Psoas muscle (tissue), 8 donors: ENCODE data around the gene HABP4. TPM values are rescaled to one million over a fixed set of nuclear protein-coding genes. Genes with fewer than 3 reads are reported as not detected.
A peak's percentile ranks its signal among the peaks of the same experiment; 100 is the strongest.
"Not testable (repeated sequence)": the region's sequence is repeated elsewhere in the genome, so short reads cannot be mapped to it uniquely, and the experiment has no call there.

Source experiments
- ATAC-seq, 4 donors: fragments of 200-7000 bp; cut with Tn5 transposase; one replicate each; pipeline ENCODE4 v1.9.1; 2020; ENCODE audit warnings: moderate library complexity in 3 of 4, mild to moderate bottlenecking in 2 of 4
- DNase-seq, 2 donors: peaks; one replicate each; pipeline ENCODE4 v3.0.0-alpha.2; 2020
- H3K27ac ChIP-seq: fragments of 200-600 bp; one replicate; pipeline ENCODE4 v1.8.0; 2022
- H3K27me3 ChIP-seq, 3 donors: fragments of 200-600 bp in 1 of 3; one replicate each; pipeline versions ENCODE4 v1.6.1 to v1.8.0; 2013 to 2022; ENCODE audit warnings: low read length in 2 of 3, mild to moderate bottlenecking in 2 of 3, moderate library complexity in 1 of 3; ENCODE audit not compliant: insufficient read depth in 3 of 3
- H3K36me3 ChIP-seq, 2 donors: fragments of 200-600 bp in 1 of 2; one replicate each; pipeline versions ENCODE4 v1.6.1 to v1.8.0; 2013 to 2022; ENCODE audit warnings: low read depth in 1 of 2, mild to moderate bottlenecking in 1 of 2, moderate library complexity in 1 of 2; ENCODE audit not compliant: insufficient read depth in 1 of 2
- H3K4me1 ChIP-seq: fragments of 200-600 bp; one replicate; pipeline ENCODE4 v1.8.0; 2022
- H3K4me3 ChIP-seq: fragments of 200-600 bp; one replicate; pipeline ENCODE4 v1.8.0; 2022; ENCODE audit warnings: mild to moderate bottlenecking
- H3K9me3 ChIP-seq: fragments of 200-600 bp; one replicate; pipeline ENCODE4 v1.8.0; 2022
- WGBS, 3 donors: extraction: QIAGEN DNeasy Blood & Tissue Kit; methylation state at CpG; one replicate each; pipeline versions ENCODE4 v1.1.6 to v1.1.7; 2013; 5-methylcytosine and 5-hydroxymethylcytosine counted together
- intact Hi-C, 2 donors: fragments of 100-400 bp; cut with DNase I; formaldehyde crosslinking; loops; one replicate each; pipeline versions ENCODE4 v1.11.0 to v1.14.2; 2022
- polyA plus RNA-seq, 3 donors: library from polyadenylated mRNA; stranded (reverse); fragments of 200-250 nt; gene quantifications; one replicate each; pipeline ENCODE4 v1.2.3, GENCODE V29; 2013
- total RNA-seq, 4 donors: library from RNA; stranded (reverse); fragmentation: NEBNext Ultra II Directional in 2 of 4; extraction: Animal tissue kit (Norgen Biotek cat#: 25700) in 2 of 4; gene quantifications; one replicate each; pipeline versions ENCODE4 v1.2.1 to v1.2.4, GENCODE V29; 2021 to 2023
- TF ChIP-seq, protein P1 (sequence below): fragments of 200-600 bp; IDR thresholded peaks from one replicate; pipeline ENCODE4 v1.8.0; 2022; ENCODE audit warnings: antibody characterized with exemption
- donor health status: healthy with polysubstance abuse.
- donor health status: DM: no; HTN: no; CAD: no; lungs with moderate emphysema.
- donor health status: Bipolar disorder and iron deficiency.
- donor health status: healthy.
- donor health status: DM: yes; HTN: yes; CAD: no.
- donor health status: DM: no; HTN: no; CAD: no.
- donor health status: DM: no; HTN: no; CAD: no.
- donor health status: DM: yes; HTN: yes; CAD: no.

HABP4 gene
- total and polyA plus RNA-seq, 7 donors, result 6.4 to 14.4 (median 9.3) TPM

DNA sequence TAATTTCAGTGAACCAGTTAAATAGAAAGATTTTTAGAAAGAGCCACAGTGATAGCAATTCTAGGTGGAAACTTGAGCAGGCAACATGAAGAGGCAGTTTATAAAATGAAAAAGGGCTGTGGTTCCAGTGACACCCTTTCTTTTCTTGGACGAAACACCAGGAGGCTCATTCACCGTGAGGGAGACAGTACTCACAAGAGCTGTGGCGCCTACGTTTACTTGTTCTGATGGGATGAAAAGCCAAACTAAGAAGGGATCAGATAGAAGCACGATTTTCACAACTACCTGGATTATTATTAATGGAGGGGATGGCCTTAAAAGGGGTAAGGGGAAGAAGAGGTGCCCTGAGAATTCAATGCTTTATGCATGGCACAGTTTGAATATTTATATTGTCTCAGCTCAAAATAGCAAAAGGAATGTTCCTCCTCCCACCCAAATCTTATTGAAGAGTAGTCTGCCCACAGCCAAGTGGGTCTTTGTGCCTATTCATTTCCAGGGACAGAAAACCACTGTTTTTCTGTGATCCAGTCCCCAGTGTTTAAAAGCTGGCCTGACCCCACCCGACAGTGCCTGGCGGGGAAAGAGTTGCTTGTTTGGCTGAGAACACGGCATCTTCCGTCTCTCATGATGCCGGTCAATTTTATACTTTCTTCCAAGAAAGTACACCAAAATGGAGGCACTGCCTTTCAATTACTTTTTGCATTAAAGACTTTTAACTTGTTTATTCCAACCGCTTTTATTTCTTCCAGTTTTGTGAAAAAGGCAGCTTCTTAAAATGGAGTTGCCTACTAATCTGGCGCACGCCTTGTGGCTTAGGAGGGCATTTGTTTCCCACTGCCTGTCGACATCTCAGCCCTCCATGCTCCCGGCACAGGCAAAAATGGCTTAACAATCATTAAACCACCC is 51.9 kb downstream of the HABP4 start:
- no peaks in the 10 kb centered on the region for H3K27me3 ChIP-seq
- 89 to 93% (median 91%) methylated on average over 15 of the region's 15 CpGs for WGBS, 3 donors
- no peaks in the 10 kb centered on the region for H3K9me3 ChIP-seq
- H3K36me3 ChIP-seq, result no peaks in the 10 kb centered on the region
- no peak overlapping the region for H3K4me3 ChIP-seq
- DNase-seq (no peak), ATAC-seq (no peak)
- H3K4me1 ChIP-seq, result no peaks in the 10 kb centered on the region
- TF ChIP-seq, protein P1, sequence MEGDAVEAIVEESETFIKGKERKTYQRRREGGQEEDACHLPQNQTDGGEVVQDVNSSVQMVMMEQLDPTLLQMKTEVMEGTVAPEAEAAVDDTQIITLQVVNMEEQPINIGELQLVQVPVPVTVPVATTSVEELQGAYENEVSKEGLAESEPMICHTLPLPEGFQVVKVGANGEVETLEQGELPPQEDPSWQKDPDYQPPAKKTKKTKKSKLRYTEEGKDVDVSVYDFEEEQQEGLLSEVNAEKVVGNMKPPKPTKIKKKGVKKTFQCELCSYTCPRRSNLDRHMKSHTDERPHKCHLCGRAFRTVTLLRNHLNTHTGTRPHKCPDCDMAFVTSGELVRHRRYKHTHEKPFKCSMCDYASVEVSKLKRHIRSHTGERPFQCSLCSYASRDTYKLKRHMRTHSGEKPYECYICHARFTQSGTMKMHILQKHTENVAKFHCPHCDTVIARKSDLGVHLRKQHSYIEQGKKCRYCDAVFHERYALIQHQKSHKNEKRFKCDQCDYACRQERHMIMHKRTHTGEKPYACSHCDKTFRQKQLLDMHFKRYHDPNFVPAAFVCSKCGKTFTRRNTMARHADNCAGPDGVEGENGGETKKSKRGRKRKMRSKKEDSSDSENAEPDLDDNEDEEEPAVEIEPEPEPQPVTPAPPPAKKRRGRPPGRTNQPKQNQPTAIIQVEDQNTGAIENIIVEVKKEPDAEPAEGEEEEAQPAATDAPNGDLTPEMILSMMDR, result no peak
- no peak overlapping the region for H3K27ac ChIP-seq
- intact Hi-C loops, result no loop called here

DNA sequence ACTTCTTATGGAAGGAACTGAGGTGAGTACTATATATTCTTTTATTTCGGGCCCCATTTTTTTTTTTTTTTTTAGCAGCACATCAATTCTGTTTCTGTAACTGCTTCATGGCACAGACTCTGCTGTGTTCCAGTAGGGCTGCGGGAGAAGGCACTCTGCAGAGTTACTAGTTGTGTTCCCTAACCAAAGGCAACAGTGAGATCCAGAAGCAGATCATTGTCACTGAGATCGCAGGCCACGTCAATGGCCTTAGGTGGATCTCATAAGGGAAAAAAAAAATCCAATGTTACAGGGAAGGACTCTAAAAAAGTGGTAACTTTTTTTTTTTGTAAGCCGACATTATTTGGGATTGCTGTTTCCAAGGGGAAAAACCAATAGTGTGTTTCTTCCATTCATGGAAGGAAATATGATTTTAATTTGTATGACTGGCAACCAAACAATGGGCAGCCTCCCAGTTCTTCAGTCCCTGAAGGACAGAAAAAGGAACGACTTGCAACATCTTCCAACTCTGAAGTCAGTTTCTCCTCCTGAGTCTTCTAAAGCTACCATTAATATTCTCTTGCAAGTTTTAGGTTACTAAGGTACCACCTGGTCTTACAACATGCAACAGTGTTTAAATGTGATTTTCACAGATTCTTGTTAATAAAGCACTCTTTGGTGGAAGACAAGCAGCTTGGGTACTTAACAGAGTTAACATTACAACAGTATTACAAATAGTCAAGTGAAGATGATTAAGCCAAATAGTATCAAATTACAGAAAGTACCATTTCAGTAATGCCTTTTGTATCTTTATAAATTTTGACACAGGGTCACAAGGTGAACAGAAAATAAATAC is 52.8 kb downstream of the HABP4 start:
- H3K4me3 ChIP-seq, result no peak overlapping the region
- ATAC-seq, result peak in 2 of 4 donors; percentile 17 to 43

DNA sequence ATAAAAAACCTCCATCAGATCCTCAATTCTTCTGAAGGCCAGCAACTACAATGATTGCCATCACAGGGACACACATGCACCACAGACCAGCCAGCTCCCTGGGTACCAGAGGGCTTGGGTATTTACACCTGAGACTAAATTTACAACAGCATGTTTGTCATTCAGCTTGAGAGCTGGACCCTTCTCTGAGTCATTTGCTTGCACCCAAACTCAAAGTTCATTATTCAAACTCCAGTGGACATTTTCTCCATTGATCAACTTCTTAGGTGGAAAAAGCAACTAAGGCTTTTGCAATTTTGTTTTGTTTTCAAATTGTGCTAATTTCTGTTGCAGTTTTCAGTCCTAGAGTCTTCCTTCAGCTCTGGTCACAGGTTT is 53.4 kb downstream of the HABP4 start:
- DNase-seq, H3K27me3 ChIP-seq, H3K4me3 ChIP-seq, ATAC-seq, H3K27ac ChIP-seq, H3K4me1 ChIP-seq, intact Hi-C loops, H3K36me3 ChIP-seq, H3K9me3 ChIP-seq: not testable (repeated sequence)

More for the DNA sequence above, 52.8 kb downstream of the HABP4 start:
- no peaks in the 10 kb centered on the region for H3K4me1 ChIP-seq
- no peaks in the 10 kb centered on the region for H3K36me3 ChIP-seq
- H3K9me3 ChIP-seq, result no peaks in the 10 kb centered on the region
- intact Hi-C loops, result no loop called here
- WGBS, 3 donors, result 72 to 80% (median 72%) methylated on average over 6 of the region's 6 CpGs
- H3K27ac ChIP-seq, result peak overlapping the region; percentile 33
- DNase-seq, result peak in 1 of 2 donors; percentile 32
- no peaks in the 10 kb centered on the region for H3K27me3 ChIP-seq
- TF ChIP-seq, protein P1, result no peak

DNA sequence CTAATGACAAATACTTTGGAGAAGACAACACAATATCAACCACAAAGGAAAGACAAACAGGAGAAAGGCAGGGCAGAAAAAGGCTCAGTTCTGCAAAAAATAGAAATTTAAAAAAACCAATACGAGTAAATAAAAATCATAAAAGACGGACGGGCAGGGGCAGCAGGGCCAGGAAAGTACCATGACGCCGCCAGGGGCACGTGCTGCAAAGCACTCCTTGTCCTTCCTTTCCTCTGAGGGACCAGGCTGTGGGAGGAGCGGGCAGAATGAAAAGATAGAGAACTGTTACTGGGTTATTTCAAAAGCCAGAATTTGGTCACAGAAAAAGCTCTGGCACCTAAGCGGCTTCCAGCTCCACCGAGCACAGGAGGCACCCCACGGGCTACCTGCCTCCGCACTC is 53.9 kb downstream of the HABP4 start:
- H3K27me3 ChIP-seq, result no peaks in the 10 kb centered on the region
- TF ChIP-seq, protein P1, result no peak
- H3K9me3 ChIP-seq, result no peaks in the 10 kb centered on the region
- DNase-seq (no peak), ATAC-seq (no peak)
- H3K27ac ChIP-seq, result no peak overlapping the region
- no peaks in the 10 kb centered on the region for H3K36me3 ChIP-seq
- WGBS, 3 donors, result 89 to 94% (median 94%) methylated on average over 11 of the region's 11 CpGs
- H3K4me1 ChIP-seq, result no peaks in the 10 kb centered on the region
- intact Hi-C loops, result no loop called here
- no peak overlapping the region for H3K4me3 ChIP-seq
